CD4-positive, alpha-beta T cell treated with Interleukin-17A for 4 hours (primary cell): ENCODE measurements around the gene KREMEN2.

ENCODE experiments used
- DNase-seq: peaks from one replicate; pipeline ENCODE4 v3.0.0-alpha.2; 2020; ENCODE audit warnings: mixed read lengths

KREMEN2 gene

DNA sequence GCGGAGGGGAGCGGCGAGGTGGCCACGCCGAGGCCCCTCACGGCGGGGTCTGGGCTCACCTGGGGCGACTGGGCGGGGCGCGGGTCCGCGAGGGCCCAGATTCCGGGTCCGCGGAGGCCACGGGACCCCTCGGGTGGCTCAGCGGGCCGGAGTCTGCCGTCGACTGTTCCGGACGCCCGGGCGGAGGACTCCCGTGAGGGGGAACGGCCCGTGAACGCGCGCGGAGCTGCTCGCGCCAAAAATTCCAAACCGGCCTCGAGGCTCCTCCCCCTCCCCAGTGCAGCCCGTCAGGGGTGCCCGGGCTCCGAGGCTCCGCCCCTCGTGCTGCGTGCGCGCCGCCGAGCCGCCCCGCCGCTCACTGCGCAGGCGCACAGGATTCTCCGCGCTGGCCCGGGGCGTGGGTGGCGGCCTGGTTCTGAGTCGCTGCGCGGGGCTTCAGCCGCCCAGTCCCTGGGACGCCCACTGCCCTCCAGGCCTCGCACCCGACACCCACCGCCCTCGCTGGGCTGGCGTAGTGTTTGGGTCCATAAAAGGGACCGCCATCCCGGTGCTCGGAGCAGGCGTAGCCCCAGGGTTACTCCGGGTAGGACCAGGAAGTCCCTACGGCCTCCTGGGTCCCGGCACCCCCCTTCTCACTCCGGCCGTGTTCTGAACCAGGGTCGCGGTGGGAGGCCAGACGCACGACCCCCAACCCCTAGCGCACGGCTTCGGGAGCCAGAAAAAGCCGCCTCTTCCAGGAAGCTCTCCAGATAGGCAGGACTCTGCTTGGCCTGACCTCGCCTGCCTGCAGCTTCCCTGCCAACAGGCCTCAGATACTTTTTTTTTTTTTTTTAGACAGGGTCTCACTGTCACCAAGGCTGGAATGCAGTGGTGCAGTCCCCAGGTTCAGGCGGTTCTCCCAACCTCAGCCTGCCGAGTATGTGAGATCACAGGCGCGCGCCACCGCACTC, 16.4 kb downstream of the KREMEN2 start, which contains the start of gene PKMYT1:
Gene PKMYT1 (minus strand): TSS at position 220 of the 950 bp plus-strand sequence. CDS start 789 bp downstream, outside the sequence.
- peak; percentile 96 for DNase-seq

DNA sequence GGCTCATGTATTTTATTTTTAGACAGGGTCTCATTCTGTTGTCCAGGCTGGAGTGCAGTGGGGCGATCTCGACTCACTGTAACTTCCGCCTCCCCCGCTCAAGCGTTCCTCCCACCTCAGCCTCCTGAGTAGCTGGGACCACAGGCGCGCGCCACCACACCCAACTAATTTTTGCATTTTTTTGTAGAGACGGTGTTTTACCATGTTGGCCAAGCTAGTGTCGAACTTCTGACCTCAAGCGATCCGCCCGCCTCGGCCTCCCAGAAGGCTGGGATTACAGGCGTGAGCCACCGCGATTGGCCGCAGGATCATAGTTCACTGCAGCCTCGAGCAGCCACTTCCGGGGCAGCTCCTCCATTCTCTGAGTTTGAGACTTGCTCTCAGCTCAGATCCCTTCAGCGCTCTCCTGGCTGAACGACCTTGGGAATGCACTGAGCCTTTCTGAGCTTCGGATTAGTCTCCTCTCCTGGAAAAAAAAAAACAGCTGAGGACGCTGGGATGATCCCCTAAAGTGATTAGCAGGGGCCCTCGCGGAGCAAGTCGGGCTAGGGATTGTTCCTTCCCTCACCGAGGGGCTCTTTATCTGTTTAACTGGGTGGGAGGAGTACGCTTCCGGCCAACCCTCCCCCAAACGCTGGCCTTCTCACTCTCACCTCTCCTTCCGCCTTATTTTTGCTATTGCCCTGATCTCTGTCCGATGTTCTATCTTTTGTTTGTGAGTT, 17.3 kb downstream of the KREMEN2 start:
- DNase-seq, result no peak

DNA sequence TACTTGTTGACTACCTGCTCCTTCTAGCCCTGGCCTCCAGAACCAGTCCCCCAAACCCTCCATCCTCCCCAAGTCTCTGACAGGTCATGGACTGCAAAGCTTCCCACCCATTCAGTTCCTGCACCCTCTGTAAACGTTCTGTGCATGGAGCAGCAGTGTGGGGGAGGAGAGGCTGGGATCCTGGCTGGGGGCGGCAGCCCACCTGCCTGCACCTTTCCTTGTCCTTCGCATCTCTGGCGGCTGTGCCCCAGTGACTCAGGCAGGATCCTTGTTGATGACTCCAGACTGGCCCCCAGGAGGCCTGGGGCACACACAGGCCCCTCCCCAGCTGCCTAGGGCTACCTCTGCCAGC, 17.8 kb downstream of the KREMEN2 start:
- no peak for DNase-seq

DNA sequence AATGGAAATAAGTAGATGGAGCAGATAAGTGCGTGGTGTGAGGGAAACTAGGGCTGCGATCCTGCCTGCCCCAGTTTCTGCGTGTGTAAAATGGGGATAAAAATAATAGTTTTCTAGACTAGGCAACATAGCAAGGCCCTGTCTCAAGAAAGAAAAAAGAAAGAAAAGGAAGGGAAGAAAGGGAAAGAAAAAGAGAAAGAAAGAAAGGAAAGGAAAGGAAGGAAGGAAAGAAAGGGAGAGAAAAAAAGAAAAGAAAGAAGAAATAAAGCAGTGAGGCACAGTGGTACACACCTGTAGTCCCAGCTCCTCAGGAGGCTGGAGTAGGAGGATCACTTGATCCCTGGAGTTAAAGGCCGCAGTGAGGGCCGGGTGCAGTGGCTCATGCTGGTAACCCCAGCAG, 18.3 kb downstream of the KREMEN2 start:
- DNase-seq, result no peak

DNA sequence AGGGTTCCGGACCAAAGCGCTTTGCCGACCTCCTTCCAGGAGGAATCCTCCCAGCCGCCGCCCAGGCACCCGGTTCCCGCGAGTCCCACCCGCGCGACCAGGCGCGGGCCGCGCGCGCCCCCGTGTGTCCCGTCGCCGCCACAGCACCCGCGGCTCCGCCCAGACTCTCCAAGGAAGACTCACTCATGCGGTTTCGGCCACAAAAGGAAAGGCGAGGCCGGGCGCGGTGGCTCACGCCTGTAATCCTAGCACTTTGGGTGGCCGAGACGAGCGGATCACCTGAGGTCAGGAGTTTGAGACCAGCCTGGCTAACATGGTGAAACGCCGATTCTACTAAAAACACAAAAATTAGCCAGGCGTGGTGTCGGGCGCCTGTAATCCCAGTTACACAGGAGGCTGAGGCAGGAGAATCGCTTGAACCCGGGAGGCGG, 19.6 kb downstream of the KREMEN2 start:
- DNase-seq, result peak; percentile 76

DNA sequence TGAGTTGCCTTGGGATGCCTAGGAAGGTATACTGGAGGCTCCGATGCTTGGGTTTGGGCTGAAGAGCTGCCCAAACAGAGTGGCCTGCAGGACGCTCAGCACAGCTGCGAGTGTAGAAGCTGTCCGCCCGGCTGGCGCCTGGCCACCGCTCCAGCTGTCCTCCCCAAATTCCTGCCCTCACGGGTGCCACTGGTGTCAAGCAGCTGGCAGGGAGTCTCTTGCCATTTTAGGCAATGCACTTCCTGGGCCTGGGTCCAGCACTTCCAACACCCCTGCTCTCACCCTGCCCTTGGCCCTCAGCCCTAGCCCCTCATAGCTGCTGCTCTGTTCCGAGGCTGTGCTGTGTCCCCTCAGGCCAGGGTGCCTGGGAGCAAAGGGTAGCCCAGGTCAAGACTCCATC, 21.4 kb downstream of the KREMEN2 start:
- no peak for DNase-seq

DNA sequence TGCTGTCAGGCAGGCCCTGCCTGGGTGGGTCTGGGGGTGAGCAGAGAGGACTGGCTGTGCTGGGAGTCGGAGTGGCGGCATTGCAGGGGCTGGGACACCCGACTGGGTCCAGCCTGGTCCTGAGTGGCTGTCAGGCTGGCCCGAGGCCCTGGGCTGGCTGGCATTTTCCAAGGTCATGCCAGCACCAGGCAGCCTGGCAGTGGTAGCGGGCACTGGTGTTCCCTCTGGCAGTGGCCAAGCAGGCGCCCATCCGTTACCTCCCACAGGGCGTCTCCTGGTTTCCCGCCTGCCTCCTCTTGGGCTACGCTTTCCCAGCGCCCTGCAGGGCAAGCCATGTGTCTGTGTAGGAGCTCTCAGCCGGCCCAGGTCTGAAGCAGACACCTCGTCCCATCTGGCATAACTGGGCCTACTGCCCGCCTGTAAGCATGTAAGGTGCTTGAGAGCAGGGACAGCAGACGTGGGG, 21.8 kb downstream of the KREMEN2 start:
- no peak for DNase-seq

DNA sequence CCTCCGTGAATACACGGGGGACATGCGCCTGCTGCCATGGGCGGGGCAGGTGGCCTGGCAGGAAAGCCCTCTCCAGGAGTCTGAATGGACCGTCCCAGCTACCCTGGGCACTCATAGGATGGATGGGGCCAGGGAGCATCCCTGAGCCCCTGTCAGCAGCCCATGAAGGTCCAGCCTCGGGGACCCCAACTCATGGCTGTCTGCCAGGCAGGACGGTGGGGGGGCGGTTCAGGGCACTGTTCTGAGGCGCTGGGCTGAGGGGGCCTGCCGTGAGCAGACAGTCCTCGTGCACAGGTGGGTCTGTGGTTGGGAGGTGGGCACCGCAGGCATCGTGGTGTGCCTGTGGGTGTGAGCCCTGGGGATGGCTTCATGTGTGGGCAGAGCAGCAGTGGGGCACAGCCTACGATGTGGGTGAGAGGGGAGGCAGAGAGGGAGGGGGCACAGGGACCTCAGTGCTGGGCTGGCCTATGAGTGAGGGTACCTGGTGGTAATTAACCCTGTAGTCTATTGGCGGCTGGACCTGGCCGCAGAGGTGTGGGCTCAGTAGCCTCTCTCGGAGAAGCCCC, 22.6 kb downstream of the KREMEN2 start:
- DNase-seq, result no peak

DNA sequence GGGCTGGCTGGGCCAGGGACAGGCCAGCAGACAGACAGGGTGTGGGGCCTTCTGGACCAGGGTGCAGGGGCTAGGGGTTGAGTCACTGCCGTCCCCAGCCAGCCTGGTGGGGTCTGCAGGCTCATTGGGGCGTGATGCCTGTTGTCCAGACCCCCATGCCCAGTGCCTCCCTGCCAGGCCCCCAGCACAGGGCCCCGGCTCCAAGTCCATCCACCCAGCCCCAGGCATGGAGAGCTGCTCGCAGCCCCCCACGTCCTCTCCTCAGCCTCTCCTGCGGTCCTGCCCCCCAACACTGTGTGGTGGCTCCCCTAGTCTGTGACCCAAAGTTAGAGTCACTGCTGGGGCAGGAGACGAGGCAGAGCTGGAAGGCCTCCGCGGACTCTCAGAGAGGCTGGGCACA, 23.2 kb downstream of the KREMEN2 start:
- DNase-seq, result no peak

DNA sequence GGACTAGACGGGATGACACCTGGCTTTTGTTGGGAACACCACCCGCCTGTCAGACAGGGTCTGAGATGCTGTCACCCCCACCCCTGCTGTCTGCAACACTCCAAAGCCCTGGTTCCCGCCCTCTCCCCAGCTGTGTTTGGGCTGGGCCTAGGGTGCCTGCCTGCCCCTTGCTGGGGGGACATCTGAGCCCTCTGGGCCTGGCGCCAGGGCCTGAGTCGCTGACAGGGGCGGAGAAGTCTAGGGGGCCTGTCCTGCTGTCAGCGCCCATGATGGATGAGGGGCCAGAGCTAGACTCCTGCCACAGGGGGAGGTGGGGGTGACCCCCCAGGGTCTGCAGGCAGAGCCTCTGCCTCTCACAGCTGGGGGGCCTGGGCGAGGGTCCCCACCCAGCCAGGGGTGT, 23.8 kb downstream of the KREMEN2 start:
- no peak for DNase-seq

DNA sequence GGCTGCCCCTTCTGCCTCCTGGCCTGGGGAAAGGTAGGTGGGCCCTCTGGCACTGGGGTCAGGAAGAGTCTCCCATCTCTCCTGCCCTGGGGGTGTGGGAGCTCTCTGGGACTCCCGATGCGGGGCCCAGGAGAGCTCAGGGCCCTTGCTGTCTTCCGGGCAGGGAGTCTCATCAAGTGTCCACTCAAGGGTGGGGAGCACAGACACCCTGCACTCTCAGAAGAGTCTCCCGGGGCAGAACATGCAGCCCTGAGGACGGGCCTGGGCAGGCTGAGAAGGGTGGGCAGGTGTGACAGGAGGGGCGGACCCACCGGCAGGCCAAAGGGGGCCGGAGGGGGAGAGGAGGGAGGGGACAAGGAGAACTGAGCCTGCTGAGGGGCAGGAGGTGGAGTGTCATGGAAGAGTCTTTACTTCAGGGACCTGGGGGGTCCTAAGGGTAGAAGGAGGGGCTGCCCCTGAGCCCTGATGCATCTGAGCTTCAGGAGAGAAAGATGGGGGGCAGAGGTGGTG, 24.6 kb downstream of the KREMEN2 start:
- no peak for DNase-seq

DNA sequence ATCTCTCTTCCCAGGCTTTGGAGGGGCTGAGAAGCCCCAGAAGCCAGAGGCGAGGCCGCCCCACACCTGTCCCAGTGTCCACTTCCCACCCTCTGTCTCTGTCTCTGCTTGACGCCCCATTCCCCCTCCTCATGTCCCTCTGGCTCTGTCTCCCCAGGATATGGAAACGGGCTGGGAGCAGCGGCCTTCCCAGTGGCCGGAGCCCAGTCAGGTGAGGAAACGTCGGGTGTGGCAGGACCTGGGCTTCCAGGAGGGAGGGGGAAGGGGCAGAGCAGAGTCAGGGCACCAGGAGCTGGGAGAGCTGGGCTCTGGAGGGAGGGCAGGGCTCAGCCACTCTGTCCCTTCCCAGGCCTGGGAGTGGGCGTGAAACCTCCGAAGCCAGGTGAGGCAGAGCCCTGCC, 26.8 kb downstream of the KREMEN2 start:
- DNase-seq, result no peak

DNA sequence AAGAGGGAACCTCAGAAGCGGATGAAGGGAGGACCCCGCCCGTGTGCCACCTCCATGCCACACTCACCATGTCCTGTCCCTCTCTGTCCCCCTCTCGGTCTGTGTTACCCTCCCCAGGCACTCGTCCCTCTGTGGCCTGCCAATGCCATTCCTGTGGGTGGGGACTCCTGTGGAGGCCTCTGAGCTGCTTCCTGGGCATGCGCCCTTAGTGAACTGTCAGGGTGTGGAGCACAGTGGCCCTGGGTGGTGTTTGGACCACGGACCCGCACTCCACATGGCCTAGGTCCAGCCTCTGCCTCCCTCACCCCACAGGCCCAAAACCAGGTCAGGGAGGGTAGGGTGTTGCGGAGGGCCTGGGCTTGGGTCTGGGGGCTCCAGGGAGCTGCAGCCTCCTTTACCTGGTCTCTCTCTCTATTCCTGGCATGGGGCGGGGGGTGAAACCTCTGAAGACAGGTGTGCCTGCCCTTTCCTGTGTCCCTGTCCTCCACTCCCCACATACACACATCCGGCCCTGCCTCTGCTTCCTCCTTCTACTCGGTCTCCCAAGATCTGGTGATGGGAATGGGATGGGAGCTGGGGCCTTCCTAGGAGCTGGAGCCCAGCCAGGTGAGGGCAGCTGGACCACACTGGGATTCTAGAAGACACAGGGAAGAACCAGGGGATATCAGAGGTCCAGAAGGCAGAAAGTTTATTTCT, 27.6 kb downstream of the KREMEN2 start:
- DNase-seq, result no peak

DNA sequence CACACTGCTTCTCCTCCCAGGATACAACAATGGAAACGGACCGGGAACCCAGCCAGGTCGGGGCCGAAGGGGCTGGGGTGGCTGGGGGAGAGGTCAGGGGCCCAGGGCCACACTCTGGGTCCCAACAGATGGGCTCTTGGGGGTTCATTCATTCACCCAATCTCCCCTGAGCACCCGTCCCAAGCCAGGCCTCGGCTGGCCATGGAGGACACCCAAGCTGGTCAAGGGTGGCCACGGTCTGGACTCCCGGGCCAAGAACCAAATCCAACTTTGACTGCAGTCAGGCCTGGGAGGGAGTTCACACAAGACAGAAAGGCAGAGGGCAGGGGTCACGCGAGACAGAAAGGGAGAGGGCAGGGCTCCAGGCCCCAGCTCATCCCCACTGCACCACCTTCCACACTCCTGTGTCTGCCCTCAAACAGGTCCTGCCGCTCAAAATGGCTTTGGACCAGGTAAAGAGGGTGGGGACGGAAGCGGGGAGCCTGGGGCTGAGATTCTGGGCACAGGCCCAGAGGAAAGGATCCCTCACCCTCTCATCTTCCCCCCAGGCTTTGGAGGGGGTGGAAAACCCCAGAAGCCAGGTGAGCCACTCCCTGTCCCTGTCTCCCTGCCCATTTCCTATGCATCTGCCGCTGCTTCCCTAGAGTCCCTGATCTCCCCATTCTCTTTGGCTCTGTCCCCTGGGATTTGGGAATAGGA, 28.5 kb downstream of the KREMEN2 start:
- DNase-seq, result no peak

DNA sequence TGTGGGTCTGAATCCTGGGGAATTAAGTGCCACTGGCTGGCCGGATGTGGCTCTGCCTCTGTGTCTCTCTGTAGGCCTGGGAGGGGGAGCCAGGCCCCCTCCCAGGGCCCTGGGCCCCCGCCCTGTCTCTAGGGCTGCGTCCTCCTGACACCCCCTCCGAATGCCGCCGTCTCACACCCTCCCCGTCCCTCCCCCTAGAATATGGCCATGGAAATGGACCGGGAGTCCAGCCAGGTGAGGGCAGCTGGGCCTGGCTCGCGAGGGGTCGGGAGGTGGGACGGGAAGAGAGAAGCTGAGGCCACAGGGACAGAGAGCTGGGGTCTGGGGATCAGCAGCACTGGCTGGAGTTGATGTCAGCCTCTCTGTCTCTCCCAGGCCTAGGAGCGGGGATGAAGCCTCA, 32.2 kb downstream of the KREMEN2 start:
- no peak for DNase-seq

DNA sequence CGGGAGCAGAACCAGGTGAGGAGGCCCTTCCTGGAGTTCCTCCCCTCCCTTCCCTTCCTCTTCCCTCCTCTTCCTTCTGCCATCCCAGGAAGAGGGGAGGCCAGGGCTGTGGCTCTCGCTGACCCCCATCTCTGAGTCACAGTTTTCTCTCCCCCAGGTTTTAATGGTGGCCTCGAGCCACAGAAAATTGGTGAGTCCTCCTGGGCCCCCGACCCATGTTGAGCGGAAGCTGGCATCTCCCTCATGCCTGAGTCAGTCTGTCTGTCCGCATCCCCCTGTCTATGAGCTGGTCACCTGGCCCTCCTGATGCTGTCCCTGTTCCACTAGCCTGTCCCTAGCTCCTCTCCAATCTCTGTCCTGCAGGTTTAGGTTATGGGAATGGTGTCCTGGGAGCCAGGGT, 35.9 kb downstream of the KREMEN2 start:
- no peak for DNase-seq

DNA sequence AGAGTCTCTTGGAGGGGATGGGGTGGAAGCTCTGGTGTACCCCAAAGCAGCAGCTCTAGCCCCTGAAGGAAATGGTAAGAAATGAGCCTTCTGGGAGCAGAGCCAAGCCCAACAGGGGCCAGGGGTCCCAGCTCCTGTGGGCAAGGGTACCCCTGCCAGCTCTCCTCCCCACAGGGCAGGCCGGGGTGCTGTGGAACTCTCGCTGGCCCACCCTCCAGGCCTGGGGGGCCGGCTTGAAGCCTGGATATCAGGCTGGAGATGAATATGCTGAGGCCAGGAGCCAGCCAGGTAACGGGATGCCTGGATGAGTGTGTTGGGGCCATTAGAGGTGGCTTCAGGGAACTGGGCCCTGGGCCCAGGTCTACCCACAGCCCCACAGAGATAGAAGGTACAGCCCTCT, 36.5 kb downstream of the KREMEN2 start:
- no peak for DNase-seq

DNA sequence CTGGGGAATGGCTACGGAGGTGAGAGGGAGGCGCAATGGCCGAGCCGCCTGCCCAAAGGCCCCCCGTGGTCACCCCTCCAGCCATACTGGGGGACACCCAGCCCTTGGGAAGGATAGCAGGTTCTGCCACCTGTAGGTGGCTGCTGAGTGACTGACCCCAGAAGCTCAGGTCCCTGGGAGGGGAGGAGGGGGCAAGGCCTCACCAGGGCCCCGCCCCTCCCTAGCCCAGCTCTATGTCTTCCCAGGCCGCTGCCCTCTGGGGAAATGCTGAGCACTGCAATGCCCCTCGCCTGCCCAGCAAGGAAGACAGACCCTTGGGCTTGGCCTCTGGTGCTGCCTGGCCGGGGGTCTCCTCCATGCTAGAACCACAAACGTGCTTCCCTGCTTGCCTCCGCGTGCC, 37.2 kb downstream of the KREMEN2 start:
- DNase-seq, result no peak

DNA sequence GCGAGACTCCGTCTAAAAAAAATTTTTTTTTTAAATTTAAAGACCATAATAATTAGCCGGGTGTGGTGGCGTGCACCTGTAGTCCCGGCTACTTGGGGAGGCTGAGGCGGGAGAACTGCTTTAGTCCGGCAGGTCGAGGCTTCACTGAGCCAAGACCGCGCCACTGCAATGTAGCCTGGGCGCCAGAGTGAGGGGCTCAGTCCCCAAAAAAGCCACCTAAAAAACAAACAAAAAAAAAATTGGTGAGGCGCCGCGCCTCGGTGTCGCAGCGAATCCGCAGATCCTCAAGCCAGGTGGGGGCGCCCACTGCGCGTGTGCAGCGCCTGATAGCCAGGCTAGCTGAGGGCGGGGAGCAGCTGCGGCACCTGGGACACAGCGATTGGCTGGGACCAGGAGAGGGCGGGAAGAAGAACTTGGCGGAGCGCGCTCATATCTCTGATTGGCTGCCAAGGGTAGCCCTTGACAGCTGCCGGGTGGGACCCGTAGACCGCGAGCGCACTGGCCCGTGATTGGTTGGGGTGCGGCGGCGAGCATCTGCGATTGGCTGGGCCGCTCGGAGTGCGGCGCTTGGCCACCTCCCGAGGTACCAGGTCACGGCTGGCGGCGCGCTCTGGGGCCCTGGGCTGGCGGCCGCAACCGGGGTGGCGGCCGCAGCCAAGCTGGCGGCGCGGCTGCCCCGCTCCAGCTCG, 39.7 kb downstream of the KREMEN2 start:
- peak; percentile 96 for DNase-seq

DNA sequence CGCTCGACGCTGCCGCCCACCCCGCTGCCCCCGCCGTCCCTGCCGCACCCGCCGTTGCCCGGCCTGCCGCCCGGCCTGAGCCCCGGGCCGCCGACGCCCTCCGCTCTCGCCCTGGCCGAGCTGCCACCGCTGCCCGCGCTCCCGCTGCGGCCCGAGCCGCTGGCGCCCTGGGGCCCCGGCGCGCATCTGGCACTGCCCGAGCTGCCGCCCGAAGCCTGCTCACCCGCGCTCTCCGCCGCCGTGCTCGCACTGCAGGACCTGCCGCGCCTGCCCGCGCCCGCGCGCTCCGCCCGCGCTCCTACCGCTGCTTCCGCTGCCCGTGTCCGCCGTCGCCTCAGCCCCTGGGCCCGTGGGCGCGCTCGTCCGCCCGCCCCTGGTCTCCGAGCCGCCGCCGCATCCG, 40.2 kb downstream of the KREMEN2 start:
- no peak for DNase-seq

DNA sequence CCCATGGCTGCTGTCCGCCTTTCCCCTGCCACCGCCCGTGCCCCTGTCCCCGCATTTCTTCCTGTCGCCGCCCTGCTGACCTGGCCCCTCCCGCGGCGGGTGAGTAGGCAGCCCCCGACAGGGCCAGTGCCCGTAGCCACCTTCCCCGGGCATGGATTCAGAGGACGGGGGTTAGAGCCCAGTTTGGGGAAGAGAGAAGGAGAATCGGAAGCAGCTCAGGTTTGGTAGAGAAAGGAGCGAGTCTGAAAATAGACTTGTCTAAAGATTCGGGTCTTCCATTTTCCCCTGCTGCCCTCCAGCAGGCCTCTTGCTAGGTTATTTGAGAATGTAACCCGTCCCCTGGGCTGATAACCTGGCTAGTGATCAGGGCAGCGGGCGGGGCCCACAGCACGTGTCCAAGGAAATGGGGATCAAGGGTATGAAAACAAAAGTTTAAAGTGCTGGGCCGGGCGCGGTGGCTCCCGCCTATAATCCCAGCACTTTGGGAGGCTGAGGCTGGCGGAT, 40.8 kb downstream of the KREMEN2 start:
- no peak for DNase-seq
